HepG2 (cell line): Measurements from ENCODE around the gene SMARCA2. TPM values are rescaled to one million over a fixed set of nuclear protein-coding genes. Genes with fewer than 3 reads are reported as not detected.

Source experiments
- JUND ChIP-seq: sonication (generic); formaldehyde crosslinking; IDR thresholded peaks from 2 replicates; pipeline ENCODE4 v1.8.0; 2022; ENCODE audit warnings: mild to moderate bottlenecking, missing genetic modification reagents
- LCORL ChIP-seq, 2 experiments: fragments of 450-650 bp in 1 of 2; sonication (generic) in 1 of 2; formaldehyde crosslinking in 1 of 2; IDR thresholded peaks; 2 replicates each; pipeline versions ENCODE4 v1.5.0 to v1.6.1; 2017 to 2020; ENCODE audit warnings: antibody characterized with exemption in 1 of 2, missing genetic modification reagents in 1 of 2
- MYNN ChIP-seq: sonication (generic); formaldehyde crosslinking; IDR thresholded peaks from 2 replicates; pipeline ENCODE4 v1.4.0; 2020; ENCODE audit warnings: mild to moderate bottlenecking, low read depth, missing genetic modification reagents
- PRMT3 ChIP-seq: sonication (generic); formaldehyde crosslinking; IDR thresholded peaks from 2 replicates; pipeline ENCODE4 v1.8.1; 2022; ENCODE audit warnings: low read depth, mild to moderate bottlenecking, moderate library complexity, missing genetic modification reagents, borderline replicate concordance
- TBX2 ChIP-seq: sonication (generic); formaldehyde crosslinking; IDR thresholded peaks from 2 replicates; pipeline ENCODE4 v1.5.0; 2020; ENCODE audit warnings: missing genetic modification reagents, mild to moderate bottlenecking, borderline replicate concordance
- XRCC5 ChIP-seq: fragments of 200-400 bp; formaldehyde crosslinking; optimal IDR thresholded peaks from 2 replicates; pipeline ENCODE3; 2017; ENCODE audit warnings: mild to moderate bottlenecking, low read length
- ZC3H13 ChIP-seq: sonication (generic); formaldehyde crosslinking; IDR thresholded peaks from 2 replicates; pipeline ENCODE4 v1.8.1; 2023; ENCODE audit warnings: mild to moderate bottlenecking, missing genetic modification reagents, moderate library complexity
- ZFY ChIP-seq: sonication (generic); formaldehyde crosslinking; IDR thresholded peaks from 2 replicates; pipeline ENCODE4 v1.4.0; 2020; ENCODE audit warnings: missing genetic modification reagents
- ZNF44 ChIP-seq: sonication (generic); formaldehyde crosslinking; IDR thresholded peaks from 2 replicates; pipeline ENCODE4 v1.5.1; 2020; ENCODE audit warnings: mild to moderate bottlenecking, missing genetic modification reagents
- ZNF598 ChIP-seq: sonication (generic); formaldehyde crosslinking; IDR thresholded peaks from 2 replicates; pipeline ENCODE4 v1.5.1; 2020; ENCODE audit warnings: mild to moderate bottlenecking, missing genetic modification reagents, borderline replicate concordance
- ZNF652 ChIP-seq: IDR thresholded peaks from 2 replicates; pipeline ENCODE4 v1.6.1; 2016; ENCODE audit warnings: low read depth, borderline replicate concordance
- ZNF674 ChIP-seq: sonication (generic); formaldehyde crosslinking; IDR thresholded peaks from 2 replicates; pipeline ENCODE4 v1.5.0; 2020; ENCODE audit warnings: low read depth, mild to moderate bottlenecking, missing genetic modification reagents
- ZNF720 ChIP-seq: sonication (generic); formaldehyde crosslinking; IDR thresholded peaks from 2 replicates; pipeline ENCODE4 v1.4.0; 2020; ENCODE audit warnings: missing genetic modification reagents
- ZNF788 ChIP-seq: sonication (generic); formaldehyde crosslinking; IDR thresholded peaks from 2 replicates; pipeline ENCODE4 v1.5.0; 2020; ENCODE audit warnings: mild to moderate bottlenecking, missing genetic modification reagents, borderline replicate concordance
- polyA plus RNA-seq, 8 experiments: library from polyadenylated mRNA; depleted of rRNA in 3 of 8; stranded (reverse) in 7 of 8; unstranded in 1 of 8; fragments of >200 nt; fragmentation: Illumina TruSeq in 4 of 8; extraction: Trizol in 4 of 8; gene quantifications; 2 replicates each; pipeline versions ENCODE4 v1.2.1 to v1.2.3, GENCODE V29; 2011 to 2016; ENCODE audit warnings: low read depth in 4 of 8, missing spikeins in 1 of 8, mixed read lengths in 1 of 8; ENCODE audit not compliant: insufficient read depth in 1 of 8
- total RNA-seq, 5 experiments: library from RNA; depleted of rRNA; stranded (reverse); fragments of >200 nt; fragmentation: Illumina TruSeq; extraction: Trizol; gene quantifications; 2 replicates each; pipeline ENCODE4 v1.2.3, GENCODE V29; 2016; ENCODE audit warnings: low read depth in 1 of 5
- TF ChIP-seq, protein P1 (sequence below): sonication (generic); formaldehyde crosslinking; IDR thresholded peaks from 2 replicates; pipeline ENCODE4 v1.4.0; 2020; ENCODE audit warnings: missing genetic modification reagents, borderline replicate concordance
- TF ChIP-seq, protein P2 (sequence below): IDR thresholded peaks from 2 replicates; pipeline ENCODE4 v1.6.1; 2016; ENCODE audit warnings: mild to moderate bottlenecking, missing biosample characterization, missing genetic modification reagents
- TF ChIP-seq, protein P3 (sequence below): sonication (generic); formaldehyde crosslinking; IDR thresholded peaks from 2 replicates; pipeline ENCODE4 v1.4.0; 2020; ENCODE audit warnings: missing genetic modification reagents
- TF ChIP-seq, protein P4 (sequence below): sonication (generic); formaldehyde crosslinking; IDR thresholded peaks from 2 replicates; pipeline ENCODE4 v1.8.1; 2023; ENCODE audit warnings: missing genetic modification reagents, inconsistent platforms, borderline replicate concordance

The SMARCA2 gene
- total and polyA plus RNA-seq, 2 of the 13 experiments (the other 11 are each of a cell fraction or from before 2014, with no cell fraction given): 22.5 to 23.7 TPM

DNA sequence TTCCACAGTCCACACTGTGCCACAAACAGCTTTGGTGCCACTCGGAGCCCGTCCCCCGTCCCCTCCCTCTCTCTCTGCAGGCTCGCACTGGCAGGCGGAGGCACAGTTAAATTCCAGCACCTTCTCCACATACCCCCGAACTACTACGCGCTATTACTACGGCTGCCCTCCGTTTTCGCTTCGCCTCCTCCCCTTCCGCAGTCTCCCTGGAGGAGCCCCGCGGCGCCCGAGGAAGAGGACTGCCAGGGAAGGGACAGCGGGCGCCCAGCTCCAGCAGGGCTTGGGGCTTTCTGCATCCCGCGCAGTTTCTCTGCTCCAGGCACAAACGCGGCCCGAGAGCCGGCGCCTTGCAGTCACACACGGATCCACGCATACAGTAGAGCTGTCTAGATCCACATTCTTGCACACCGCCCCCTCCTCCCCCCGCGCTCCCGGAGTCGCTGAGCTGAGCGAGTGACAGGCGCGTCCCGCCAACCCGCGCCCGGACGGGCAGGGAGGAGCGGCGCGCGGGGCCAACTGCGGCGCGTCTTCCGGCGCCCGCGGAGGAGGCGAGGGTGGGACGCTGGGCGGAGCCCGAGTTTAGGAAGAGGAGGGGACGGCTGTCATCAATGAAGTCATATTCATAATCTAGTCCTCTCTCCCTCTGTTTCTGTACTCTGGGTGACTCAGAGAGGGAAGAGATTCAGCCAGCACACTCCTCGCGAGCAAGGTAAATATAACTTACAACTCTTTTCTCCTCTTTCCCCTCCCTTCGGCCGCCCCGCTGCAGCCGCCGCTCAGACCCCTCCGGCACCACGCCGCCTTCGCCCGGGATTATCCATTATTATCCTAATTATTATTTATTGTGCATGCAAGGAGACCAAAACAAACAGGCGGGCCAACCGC is at the start of gene SMARCA2 (continued):
- TF ChIP-seq, protein P1, sequence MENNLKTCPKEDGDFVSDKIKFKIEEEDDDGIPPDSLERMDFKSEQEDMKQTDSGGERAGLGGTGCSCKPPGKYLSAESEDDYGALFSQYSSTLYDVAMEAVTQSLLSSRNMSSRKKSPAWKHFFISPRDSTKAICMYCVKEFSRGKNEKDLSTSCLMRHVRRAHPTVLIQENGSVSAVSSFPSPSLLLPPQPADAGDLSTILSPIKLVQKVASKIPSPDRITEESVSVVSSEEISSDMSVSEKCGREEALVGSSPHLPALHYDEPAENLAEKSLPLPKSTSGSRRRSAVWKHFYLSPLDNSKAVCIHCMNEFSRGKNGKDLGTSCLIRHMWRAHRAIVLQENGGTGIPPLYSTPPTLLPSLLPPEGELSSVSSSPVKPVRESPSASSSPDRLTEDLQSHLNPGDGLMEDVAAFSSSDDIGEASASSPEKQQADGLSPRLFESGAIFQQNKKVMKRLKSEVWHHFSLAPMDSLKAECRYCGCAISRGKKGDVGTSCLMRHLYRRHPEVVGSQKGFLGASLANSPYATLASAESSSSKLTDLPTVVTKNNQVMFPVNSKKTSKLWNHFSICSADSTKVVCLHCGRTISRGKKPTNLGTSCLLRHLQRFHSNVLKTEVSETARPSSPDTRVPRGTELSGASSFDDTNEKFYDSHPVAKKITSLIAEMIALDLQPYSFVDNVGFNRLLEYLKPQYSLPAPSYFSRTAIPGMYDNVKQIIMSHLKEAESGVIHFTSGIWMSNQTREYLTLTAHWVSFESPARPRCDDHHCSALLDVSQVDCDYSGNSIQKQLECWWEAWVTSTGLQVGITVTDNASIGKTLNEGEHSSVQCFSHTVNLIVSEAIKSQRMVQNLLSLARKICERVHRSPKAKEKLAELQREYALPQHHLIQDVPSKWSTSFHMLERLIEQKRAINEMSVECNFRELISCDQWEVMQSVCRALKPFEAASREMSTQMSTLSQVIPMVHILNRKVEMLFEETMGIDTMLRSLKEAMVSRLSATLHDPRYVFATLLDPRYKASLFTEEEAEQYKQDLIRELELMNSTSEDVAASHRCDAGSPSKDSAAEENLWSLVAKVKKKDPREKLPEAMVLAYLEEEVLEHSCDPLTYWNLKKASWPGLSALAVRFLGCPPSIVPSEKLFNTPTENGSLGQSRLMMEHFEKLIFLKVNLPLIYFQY (CRISPR knock-in tag): peak; percentile 29; the same call in 1 of the 2 replicates
- TF ChIP-seq, protein P2, sequence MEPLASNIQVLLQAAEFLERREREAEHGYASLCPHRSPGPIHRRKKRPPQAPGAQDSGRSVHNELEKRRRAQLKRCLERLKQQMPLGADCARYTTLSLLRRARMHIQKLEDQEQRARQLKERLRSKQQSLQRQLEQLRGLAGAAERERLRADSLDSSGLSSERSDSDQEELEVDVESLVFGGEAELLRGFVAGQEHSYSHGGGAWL (CRISPR knock-in tag): peak; percentile 57
- TF ChIP-seq JUND (CRISPR knock-in tag): no peak
- no peak for TF ChIP-seq ZNF598 (CRISPR knock-in tag)
- 0 out of 2 replicates have a peak, but pooled peaks have one; percentile 76 for TF ChIP-seq ZNF674 (CRISPR knock-in tag)
- TF ChIP-seq PRMT3: no peak
- TF ChIP-seq, protein P3, sequence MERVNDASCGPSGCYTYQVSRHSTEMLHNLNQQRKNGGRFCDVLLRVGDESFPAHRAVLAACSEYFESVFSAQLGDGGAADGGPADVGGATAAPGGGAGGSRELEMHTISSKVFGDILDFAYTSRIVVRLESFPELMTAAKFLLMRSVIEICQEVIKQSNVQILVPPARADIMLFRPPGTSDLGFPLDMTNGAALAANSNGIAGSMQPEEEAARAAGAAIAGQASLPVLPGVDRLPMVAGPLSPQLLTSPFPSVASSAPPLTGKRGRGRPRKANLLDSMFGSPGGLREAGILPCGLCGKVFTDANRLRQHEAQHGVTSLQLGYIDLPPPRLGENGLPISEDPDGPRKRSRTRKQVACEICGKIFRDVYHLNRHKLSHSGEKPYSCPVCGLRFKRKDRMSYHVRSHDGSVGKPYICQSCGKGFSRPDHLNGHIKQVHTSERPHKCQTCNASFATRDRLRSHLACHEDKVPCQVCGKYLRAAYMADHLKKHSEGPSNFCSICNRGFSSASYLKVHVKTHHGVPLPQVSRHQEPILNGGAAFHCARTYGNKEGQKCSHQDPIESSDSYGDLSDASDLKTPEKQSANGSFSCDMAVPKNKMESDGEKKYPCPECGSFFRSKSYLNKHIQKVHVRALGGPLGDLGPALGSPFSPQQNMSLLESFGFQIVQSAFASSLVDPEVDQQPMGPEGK: peak; percentile 72; the same call in 1 of the 2 replicates
- peak; percentile 39 for TF ChIP-seq XRCC5
- no peak for TF ChIP-seq ZNF652 (CRISPR knock-in tag)
- TF ChIP-seq TBX2: peak; percentile 68; the same call in 1 of the 2 replicates
- TF ChIP-seq, protein P4, sequence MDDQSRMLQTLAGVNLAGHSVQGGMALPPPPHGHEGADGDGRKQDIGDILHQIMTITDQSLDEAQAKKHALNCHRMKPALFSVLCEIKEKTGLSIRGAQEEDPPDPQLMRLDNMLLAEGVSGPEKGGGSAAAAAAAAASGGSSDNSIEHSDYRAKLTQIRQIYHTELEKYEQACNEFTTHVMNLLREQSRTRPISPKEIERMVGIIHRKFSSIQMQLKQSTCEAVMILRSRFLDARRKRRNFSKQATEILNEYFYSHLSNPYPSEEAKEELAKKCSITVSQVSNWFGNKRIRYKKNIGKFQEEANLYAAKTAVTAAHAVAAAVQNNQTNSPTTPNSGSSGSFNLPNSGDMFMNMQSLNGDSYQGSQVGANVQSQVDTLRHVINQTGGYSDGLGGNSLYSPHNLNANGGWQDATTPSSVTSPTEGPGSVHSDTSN: 0 out of 2 replicates have a peak, but pooled peaks have one; percentile 16
- TF ChIP-seq ZNF720 (CRISPR knock-in tag): no peak
- TF ChIP-seq ZNF788: peak; percentile 30; the same call in 1 of the 2 replicates
- TF ChIP-seq ZFY: peak; percentile 47; the same call in 1 of the 2 replicates
- peak; percentile 69; the same call in 1 of the 2 replicates for TF ChIP-seq ZC3H13 (CRISPR knock-in tag)
- TF ChIP-seq LCORL (IDR thresholded peaks at IDR 0.05): no peak
- TF ChIP-seq LCORL (CRISPR knock-in tag; IDR thresholded peaks at IDR 0.05): peak; percentile 37; the same call in 1 of the 2 replicates
- TF ChIP-seq ZNF44 (CRISPR knock-in tag): no peak
- no peak for TF ChIP-seq MYNN
